Smooth muscle cell (in vitro differentiated cells): ENCODE data around the gene RAB4A. TPM values are rescaled to one million over a fixed set of nuclear protein-coding genes. Genes with fewer than 3 reads are reported as not detected.
A peak's percentile ranks its signal among the peaks of the same experiment; 100 is the strongest.

Source experiments
- DNase-seq: peaks from one replicate; lab custom pipeline; 2025; ENCODE audit not compliant: unreplicated experiment; lab: John Stamatoyannopoulos, UW
- H2AFZ ChIP-seq: fragments of 200-600 bp; sonication (generic); 2 replicates; pipeline ENCODE4 v1.6.0; 2016; ENCODE audit warnings: antibody characterized with exemption, low read depth, mild to moderate bottlenecking
- H3F3A ChIP-seq: fragments of 200-600 bp; sonication (generic); 2 replicates; pipeline ENCODE4 v1.6.0; 2017; ENCODE audit warnings: antibody characterized with exemption, low read depth
- H3K27ac ChIP-seq: fragments of 200-600 bp; sonication (generic); 2 replicates; pipeline ENCODE4 v1.5.1; 2016; ENCODE audit warnings: low read depth, mild to moderate bottlenecking
- H3K27me3 ChIP-seq: fragments of 200-600 bp; sonication (generic); 2 replicates; pipeline ENCODE4 v1.6.1; 2016; ENCODE audit warnings: low read depth, mild to moderate bottlenecking
- H3K36me3 ChIP-seq: fragments of 200-600 bp; sonication (generic); 2 replicates; pipeline ENCODE4 v1.5.1; 2016; ENCODE audit warnings: low read depth
- H3K4me1 ChIP-seq: fragments of 200-600 bp; sonication (generic); 2 replicates; pipeline ENCODE4 v1.5.1; 2016; ENCODE audit warnings: low read depth
- H3K4me2 ChIP-seq: fragments of 200-600 bp; sonication (generic); 2 replicates; pipeline ENCODE4 v1.6.0; 2016; ENCODE audit warnings: mild to moderate bottlenecking
- H3K4me3 ChIP-seq: fragments of 200-600 bp; sonication (generic); 2 replicates; pipeline ENCODE4 v1.5.1; 2016; ENCODE audit warnings: mild to moderate bottlenecking
- H3K79me2 ChIP-seq: fragments of 200-600 bp; sonication (generic); 2 replicates; pipeline ENCODE4 v1.6.0; 2016; ENCODE audit warnings: low read depth, mild to moderate bottlenecking
- H3K9ac ChIP-seq: fragments of 200-600 bp; sonication (generic); 2 replicates; pipeline ENCODE4 v1.6.0; 2016; ENCODE audit warnings: low read depth
- H3K9me3 ChIP-seq: fragments of 200-600 bp; sonication (generic); replicated peaks from 2 replicates; pipeline ENCODE4 v1.5.1; 2016; ENCODE audit warnings: low read depth
- H4K20me1 ChIP-seq: fragments of 200-600 bp; sonication (generic); 2 replicates; pipeline ENCODE4 v1.6.0; 2016; ENCODE audit warnings: low read depth
- CTCF ChIP-seq: fragments of 200-600 bp; sonication (generic); IDR thresholded peaks from 2 replicates; pipeline ENCODE4 v1.5.1; 2017; ENCODE audit warnings: borderline replicate concordance, mild to moderate bottlenecking, antibody characterized with exemption; ENCODE audit not compliant: insufficient read depth, poor library complexity, severe bottlenecking
- WGBS: methylation state at CpG from one replicate; pipeline ENCODE4 v1.1.7; 2016; ENCODE audit warnings: low lambda C conversion rate; 5-methylcytosine and 5-hydroxymethylcytosine counted together
- polyA plus RNA-seq: library from polyadenylated mRNA; unstranded; fragments of >200 nt; fragmentation: Nextera tagmentation; extraction: Ambion mirVana; gene quantifications from 2 replicates; pipeline ENCODE4 v1.2.1, GENCODE V29; 2016
- total RNA-seq: library from RNA; depleted of rRNA; stranded (reverse); fragments of >200 nt; gene quantifications from 2 replicates; pipeline ENCODE4 v1.2.3, GENCODE V29; 2014

Gene RAB4A
- total and polyA plus RNA-seq, 2 experiments from 2014 or later: 43.9 to 52.7 TPM

- H3K4me1 ChIP-seq: peaks cover 5% of the 10 kb centered on the region
- no peak for DNase-seq
- H3K79me2 ChIP-seq: no peaks in the 10 kb centered on the region
- H3K9me3 ChIP-seq: no peaks in the 10 kb centered on the region
- TF ChIP-seq CTCF: no peak
- peaks cover 4% of the 10 kb centered on the region for H3F3A ChIP-seq
- H4K20me1 ChIP-seq: no peaks in the 10 kb centered on the region
- H3K27me3 ChIP-seq: no peaks in the 10 kb centered on the region
- H3K4me2 ChIP-seq: no peak overlapping the region
- no peak overlapping the region for H3K4me3 ChIP-seq
- no peaks in the 10 kb centered on the region for H3K36me3 ChIP-seq
- no peak overlapping the region for H3K9ac ChIP-seq
- WGBS: 60% methylated on average over 2 of the region's 2 CpGs
- H3K27ac ChIP-seq: no peak overlapping the region
- H2AFZ ChIP-seq: no peak overlapping the region
Measured at GRCh38 chr1:229224308-229224707, 46.6 kb upstream of the RAB4A start.

GRCh38 chr1:229225331-229225782, 45.6 kb upstream of the RAB4A start:
- H3K4me3 ChIP-seq: no peak overlapping the region
- no peak for TF ChIP-seq CTCF
- peaks cover 4% of the 10 kb centered on the region for H3F3A ChIP-seq
- no peaks in the 10 kb centered on the region for H3K79me2 ChIP-seq
- no peak overlapping the region for H3K4me2 ChIP-seq
- no peak overlapping the region for H2AFZ ChIP-seq
- no peak for DNase-seq
- no peaks in the 10 kb centered on the region for H3K27me3 ChIP-seq
- H3K9me3 ChIP-seq: no peaks in the 10 kb centered on the region
- peaks cover 15% of the 10 kb centered on the region for H3K4me1 ChIP-seq
- no peak overlapping the region for H3K27ac ChIP-seq
- WGBS: 63% methylated on average over 7 of the region's 7 CpGs
- no peaks in the 10 kb centered on the region for H3K36me3 ChIP-seq
- H4K20me1 ChIP-seq: no peaks in the 10 kb centered on the region
- H3K9ac ChIP-seq: no peak overlapping the region

- Histone ChIP-seq H3K79me2 (no peaks in the 10 kb centered on the region), H3K36me3 (no peaks in the 10 kb centered on the region), H3K27me3 (no peaks in the 10 kb centered on the region), H2AFZ (no peak overlapping the region), H4K20me1 (no peaks in the 10 kb centered on the region), H3K4me3 (no peak overlapping the region), H3K9me3 (no peaks in the 10 kb centered on the region), H3F3A (peaks cover 2% of the 10 kb centered on the region), H3K9ac (no peak overlapping the region), H3K4me1 (peaks cover 29% of the 10 kb centered on the region), H3K27ac (no peak overlapping the region), H3K4me2 (no peak overlapping the region)
- no peak for TF ChIP-seq CTCF
- WGBS: 78% methylated on average over 4 of the region's 4 CpGs
- DNase-seq: no peak
Measured at GRCh38 chr1:229226796-229227195, 44.1 kb upstream of the RAB4A start.

- Histone ChIP-seq H2AFZ (no peak overlapping the region), H4K20me1 (no peaks in the 10 kb centered on the region), H3K4me1 (peaks cover 33% of the 10 kb centered on the region), H3K36me3 (no peaks in the 10 kb centered on the region), H3K4me3 (no peak overlapping the region), H3K79me2 (no peaks in the 10 kb centered on the region), H3K9me3 (no peaks in the 10 kb centered on the region), H3K27me3 (no peaks in the 10 kb centered on the region), H3F3A (no peaks in the 10 kb centered on the region), H3K4me2 (no peak overlapping the region), H3K9ac (no peak overlapping the region), H3K27ac (no peak overlapping the region)
- TF ChIP-seq CTCF: peak; percentile 92
- WGBS: 7% methylated on average over 15 of the region's 15 CpGs
- peak; percentile 51 for DNase-seq
Measured at GRCh38 chr1:229227298-229227919, 43.5 kb upstream of the RAB4A start.
